PFSK-1 (cell line): ENCODE results near the gene PIH1D1.

Source experiments
- POLR2AphosphoS5 ChIP-seq: IDR thresholded peaks from 2 replicates; pipeline ENCODE4 v1.6.1; 2012; ENCODE audit warnings: low read depth, mild to moderate bottlenecking, control low read depth, low read length, moderate library complexity
- SIN3A ChIP-seq: IDR thresholded peaks from 2 replicates; pipeline ENCODE4 v1.6.1; 2012; ENCODE audit warnings: mild to moderate bottlenecking, low read length, moderate library complexity, borderline replicate concordance; ENCODE audit not compliant: insufficient read depth
- TF ChIP-seq, protein P1 (sequence below), 2 experiments: IDR thresholded peaks; 2 replicates each; pipeline versions ENCODE4 v1.6.1 to v1.8.0; 2011 to 2012; ENCODE audit warnings: low read depth in 2 of 2, low read length in 2 of 2, control low read depth in 1 of 2, inconsistent platforms in 1 of 2, mild to moderate bottlenecking in 1 of 2, moderate library complexity in 1 of 2; ENCODE audit not compliant: insufficient read depth in 1 of 2

DNA sequence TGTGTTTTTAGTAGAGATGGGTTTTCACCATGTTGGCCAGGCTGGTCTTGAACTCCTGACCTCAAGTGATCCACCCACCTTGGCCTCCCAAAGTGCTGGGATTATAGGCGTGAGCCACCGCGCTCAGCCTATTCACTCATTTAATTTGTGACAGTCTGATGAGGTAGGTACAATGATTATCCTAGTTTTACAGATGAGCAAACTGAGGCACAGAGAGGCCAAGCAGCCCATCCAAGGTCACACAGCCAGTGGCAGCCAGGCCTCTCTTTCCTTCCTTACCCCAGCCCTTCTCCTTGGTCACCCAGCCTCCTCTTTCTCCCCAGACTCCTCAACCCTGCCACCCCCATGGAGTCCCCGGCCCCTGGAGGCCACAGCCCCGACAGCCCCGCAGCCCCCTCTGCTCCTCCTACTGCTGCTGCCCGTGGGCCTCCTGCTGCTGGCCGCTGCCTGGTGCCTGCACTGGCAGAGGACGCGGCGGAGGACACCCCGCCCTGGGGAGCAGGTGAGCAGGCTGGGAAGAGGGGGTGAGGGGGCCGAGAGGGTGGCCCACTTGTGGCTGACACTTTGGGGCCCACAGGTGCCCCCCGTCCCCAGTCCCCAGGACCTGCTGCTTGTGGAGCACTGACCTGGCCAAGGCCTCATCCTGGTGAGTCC is 28.5 kb upstream of the PIH1D1 start:
- TF ChIP-seq, protein P1, sequence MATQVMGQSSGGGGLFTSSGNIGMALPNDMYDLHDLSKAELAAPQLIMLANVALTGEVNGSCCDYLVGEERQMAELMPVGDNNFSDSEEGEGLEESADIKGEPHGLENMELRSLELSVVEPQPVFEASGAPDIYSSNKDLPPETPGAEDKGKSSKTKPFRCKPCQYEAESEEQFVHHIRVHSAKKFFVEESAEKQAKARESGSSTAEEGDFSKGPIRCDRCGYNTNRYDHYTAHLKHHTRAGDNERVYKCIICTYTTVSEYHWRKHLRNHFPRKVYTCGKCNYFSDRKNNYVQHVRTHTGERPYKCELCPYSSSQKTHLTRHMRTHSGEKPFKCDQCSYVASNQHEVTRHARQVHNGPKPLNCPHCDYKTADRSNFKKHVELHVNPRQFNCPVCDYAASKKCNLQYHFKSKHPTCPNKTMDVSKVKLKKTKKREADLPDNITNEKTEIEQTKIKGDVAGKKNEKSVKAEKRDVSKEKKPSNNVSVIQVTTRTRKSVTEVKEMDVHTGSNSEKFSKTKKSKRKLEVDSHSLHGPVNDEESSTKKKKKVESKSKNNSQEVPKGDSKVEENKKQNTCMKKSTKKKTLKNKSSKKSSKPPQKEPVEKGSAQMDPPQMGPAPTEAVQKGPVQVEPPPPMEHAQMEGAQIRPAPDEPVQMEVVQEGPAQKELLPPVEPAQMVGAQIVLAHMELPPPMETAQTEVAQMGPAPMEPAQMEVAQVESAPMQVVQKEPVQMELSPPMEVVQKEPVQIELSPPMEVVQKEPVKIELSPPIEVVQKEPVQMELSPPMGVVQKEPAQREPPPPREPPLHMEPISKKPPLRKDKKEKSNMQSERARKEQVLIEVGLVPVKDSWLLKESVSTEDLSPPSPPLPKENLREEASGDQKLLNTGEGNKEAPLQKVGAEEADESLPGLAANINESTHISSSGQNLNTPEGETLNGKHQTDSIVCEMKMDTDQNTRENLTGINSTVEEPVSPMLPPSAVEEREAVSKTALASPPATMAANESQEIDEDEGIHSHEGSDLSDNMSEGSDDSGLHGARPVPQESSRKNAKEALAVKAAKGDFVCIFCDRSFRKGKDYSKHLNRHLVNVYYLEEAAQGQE (IDR thresholded peaks at IDR 0.05; ENCODE audit: insufficient read depth in 1 of 2, low read depth in 2 of 2, low read length in 2 of 2): no peak
- TF ChIP-seq POLR2AphosphoS5: no peak
- TF ChIP-seq SIN3A: no peak
